Endothelial cell of umbilical vein (primary cell): ENCODE results near the gene DHRS11. TPM values are rescaled to one million over a fixed set of nuclear protein-coding genes. Genes with fewer than 3 reads are reported as not detected.

Experiments used
- BruUV-seq: library from RNA; stranded (reverse); fragments of 400-500 nt; replicated peaks from 2 replicates; lab custom pipeline; 2021; lab: Mats Ljungman, UMichigan
- CTCF ChIA-PET: fragments of 300-600, 350-600 bp; sonication (Branson Sonifier 250); formaldehyde crosslinking; loops from one replicate; lab custom pipeline; 2021; ENCODE audit warnings: antibody characterized with exemption, inconsistent platforms; lab: Charles Lee
- POLR2A ChIA-PET: fragments of 300-600, 350-600 bp; sonication (Branson Sonifier 250); formaldehyde crosslinking; loops from one replicate; lab custom pipeline; 2021; ENCODE audit warnings: antibody characterized with exemption, inconsistent platforms; lab: Charles Lee
- DNase-seq: peaks from one replicate; pipeline ENCODE4 v3.0.0-alpha.2; 2011; ENCODE audit warnings: low read depth, low spot score
- FAIRE-seq: peaks from 2 replicates; lab custom pipeline; 2011; peaks lifted over from hg19 to GRCh38; lab: Jason Lieb, UNC
- H2AFZ ChIP-seq: 2 replicates; pipeline ENCODE4 v1.6.0; 2012; ENCODE audit warnings: low read depth, low read length, control low read depth, inconsistent platforms
- H3K27ac ChIP-seq: 2 replicates; pipeline ENCODE4 v1.5.1; 2011; ENCODE audit warnings: low read depth, mild to moderate bottlenecking, control low read depth, low read length, moderate library complexity; ENCODE audit not compliant: insufficient read depth
- H3K27me3 ChIP-seq, 2 experiments: 2 replicates each; pipeline versions ENCODE4 v1.6.0 to v1.6.1; 2011; ENCODE audit warnings: low read length in 2 of 2, mixed read lengths in 1 of 2; ENCODE audit not compliant: control insufficient read depth in 2 of 2, insufficient read depth in 2 of 2
- H3K36me3 ChIP-seq, 2 experiments: 2 replicates in 1 of 2; 3 replicates in 1 of 2; pipeline ENCODE4 v1.5.1; 2011; ENCODE audit warnings: low read length in 2 of 2, mild to moderate bottlenecking in 1 of 2, moderate library complexity in 1 of 2; ENCODE audit not compliant: control insufficient read depth in 2 of 2, insufficient read depth in 2 of 2; ENCODE audit errors: extremely low read depth in 1 of 2
- H3K4me1 ChIP-seq: 3 replicates; pipeline ENCODE4 v1.5.1; 2011; ENCODE audit warnings: mild to moderate bottlenecking, low read length; ENCODE audit not compliant: control insufficient read depth, insufficient read depth; ENCODE audit errors: extremely low read depth
- H3K4me2 ChIP-seq: 2 replicates; pipeline ENCODE4 v1.6.1; 2011; ENCODE audit warnings: low read length, control low read depth, mixed read lengths; ENCODE audit not compliant: insufficient read depth
- H3K4me3 ChIP-seq, 3 experiments: fragments of 200-600 bp in 1 of 3; sonication (generic), shearing (Covaris generic) in 1 of 3; replicated peaks in 1 of 3; 2 replicates each; pipeline ENCODE4 v1.5.1; 2011 to 2016; ENCODE audit warnings: control low read depth in 3 of 3, low read length in 3 of 3, mild to moderate bottlenecking in 2 of 3, inconsistent platforms in 1 of 3, low read depth in 1 of 3, moderate library complexity in 1 of 3; ENCODE audit not compliant: insufficient read depth in 1 of 3
- H3K79me2 ChIP-seq: 2 replicates; pipeline ENCODE4 v1.6.0; 2012; ENCODE audit warnings: low read length, inconsistent platforms; ENCODE audit not compliant: control insufficient read depth, insufficient read depth
- H3K9ac ChIP-seq: replicated peaks from 2 replicates; pipeline ENCODE3; 2011; ENCODE audit warnings: low read length, control low read depth; ENCODE audit not compliant: insufficient read depth; ENCODE audit errors: extremely low read depth
- H3K9me1 ChIP-seq: replicated peaks from 3 replicates; pipeline ENCODE4 v1.6.0; 2011; ENCODE audit warnings: mild to moderate bottlenecking, low read length; ENCODE audit not compliant: control insufficient read depth, insufficient read depth; ENCODE audit errors: extremely low read depth
- H3K9me3 ChIP-seq: replicated peaks from 2 replicates; pipeline ENCODE4 v1.5.1; 2012; ENCODE audit warnings: low read length, inconsistent platforms; ENCODE audit not compliant: control insufficient read depth, insufficient read depth
- H4K20me1 ChIP-seq: replicated peaks from 2 replicates; pipeline ENCODE3; 2011; ENCODE audit warnings: mild to moderate bottlenecking, low read length; ENCODE audit not compliant: control insufficient read depth, insufficient read depth; ENCODE audit errors: extremely low read depth
- CTCF ChIP-seq, 2 donors: IDR thresholded peaks; 1 replicate in 1 of 2; 2 replicates in 1 of 2; pipeline ENCODE4 v1.5.1; 2011; ENCODE audit warnings: low read length in 2 of 2, mild to moderate bottlenecking in 2 of 2, moderate library complexity in 2 of 2, control low read depth in 1 of 2, inconsistent platforms in 1 of 2, low read depth in 1 of 2; ENCODE audit not compliant: insufficient read depth in 1 of 2; ENCODE audit errors: extremely low read depth in 1 of 2
- EZH2 ChIP-seq: IDR thresholded peaks from 2 replicates; pipeline ENCODE4 v1.6.1; 2012; ENCODE audit warnings: borderline replicate concordance, low read depth, mild to moderate bottlenecking, moderate library complexity, low read length, inconsistent platforms; ENCODE audit not compliant: severe bottlenecking
- FOS ChIP-seq: IDR thresholded peaks from 2 replicates; pipeline ENCODE4 v1.6.1; 2011; ENCODE audit warnings: mild to moderate bottlenecking, low read length, moderate library complexity, borderline replicate concordance; ENCODE audit not compliant: insufficient read depth
- GATA2 ChIP-seq: IDR thresholded peaks from 2 replicates; pipeline ENCODE4 v1.7.0; 2011; ENCODE audit warnings: low read depth, mild to moderate bottlenecking, moderate library complexity, mixed read lengths, low read length; ENCODE audit not compliant: insufficient read length, insufficient read depth
- JUN ChIP-seq: IDR thresholded peaks from 2 replicates; pipeline ENCODE4 v1.6.1; 2011; ENCODE audit warnings: borderline replicate concordance, low read depth; ENCODE audit not compliant: insufficient read length, insufficient read depth
- MAX ChIP-seq: IDR thresholded peaks from 2 replicates; pipeline ENCODE4 v1.6.1; 2011; ENCODE audit not compliant: insufficient read depth, insufficient read length
- MYC ChIP-seq: IDR thresholded peaks from one replicate; pipeline ENCODE4 v1.6.1; 2011; ENCODE audit warnings: mild to moderate bottlenecking, low read depth, low read length
- POLR2A ChIP-seq: IDR thresholded peaks from 2 replicates; pipeline ENCODE4 v1.6.1; 2012; ENCODE audit warnings: low read depth, mild to moderate bottlenecking, control low read depth, low read length
- POLR2AphosphoS5 ChIP-seq: IDR thresholded peaks from 2 replicates; pipeline ENCODE4 v1.6.1; 2012; ENCODE audit warnings: low read depth, mild to moderate bottlenecking, control low read depth, low read length, moderate library complexity; ENCODE audit not compliant: insufficient read depth
- dilution Hi-C: fragments of 300-500 bp; cut with MboI; formaldehyde crosslinking; loops from one replicate; pipeline ENCODE4 v1.15.0; 2019; ENCODE audit warnings: low sequenced_read_pairs; ENCODE audit not compliant: extremely low pct_ligation_motif_present
- intact Hi-C: fragments of 100-400 bp; cut with micrococcal nuclease; formaldehyde crosslinking; loops from one replicate; pipeline ENCODE4 v1.10.0; 2022
- polyA plus RNA-seq, 4 experiments: library from polyadenylated mRNA; depleted of rRNA in 3 of 4; stranded (reverse) in 3 of 4; unstranded in 1 of 4; fragments of >200 nt; gene quantifications; 2 replicates each; pipeline versions ENCODE4 v1.2.1 to v1.2.3, GENCODE V29; 2011 to 2012; ENCODE audit warnings: missing spikeins in 1 of 4
- total RNA-seq: library from RNA; stranded (reverse); gene quantifications from 2 replicates; pipeline ENCODE4 v1.2.3, GENCODE V29; 2021

Gene DHRS11
- total and polyA plus RNA-seq, 2 donors (not counting 3 experiments of a cell fraction or from before 2014, with no cell fraction given): 9.8 to 15.7 TPM

- Histone ChIP-seq H3K79me2 (no peaks in the 10 kb centered on the region), H3K9me3 (no peaks in the 10 kb centered on the region), H3K27me3 (peaks cover 0 to 4% of the 10 kb centered on the region in 2 experiments), H3K4me3 (no peak overlapping the region), H2AFZ (no peak overlapping the region), H3K27ac (no peak overlapping the region), H3K9me1 (no peaks in the 10 kb centered on the region), H3K9ac (no peak overlapping the region), H3K4me2 (no peak overlapping the region), H4K20me1 (no peaks in the 10 kb centered on the region), H3K4me1 (no peaks in the 10 kb centered on the region), H3K36me3 (no peaks in the 10 kb centered on the region)
- DNase-seq: no peak
- no TSS peak for BruUV-seq
- TF ChIP-seq FOS (no peak), POLR2A (no peak)
- CTCF ChIA-PET: interaction anchor here (0.7 to 1.0 kb wide), 3 partner anchors 628 to 764 kb away, joined by 3 to 6 read pairs (median 5); no protein-coding TSS in a partner anchor
- POLR2A ChIA-PET: no interaction called here
- dilution Hi-C loops (no loop called here), intact Hi-C loops (loop anchor here (10.0 kb wide), 1 partner anchor 95 kb away; no protein-coding TSS in a partner anchor)
- no peak for FAIRE-seq
Observed at GRCh38 chr17:36609498-36609862, 17.8 kb downstream of the DHRS11 start.

GRCh38 chr17:36610474-36610873 is 18.8 kb downstream of the DHRS11 start:
- H3K4me3 ChIP-seq: no peak overlapping the region
- H3K27me3 ChIP-seq: peaks cover 0 to 4% of the 10 kb centered on the region in 2 experiments
- no peaks in the 10 kb centered on the region for H4K20me1 ChIP-seq
- BruUV-seq: no TSS peak
- no peak overlapping the region for H3K27ac ChIP-seq
- no peak overlapping the region for H3K9ac ChIP-seq
- no peaks in the 10 kb centered on the region for H3K4me1 ChIP-seq
- dilution Hi-C loops (no loop called here), intact Hi-C loops (no loop called here)
- ChIA-PET CTCF (interaction anchor here (2.1 to 2.3 kb wide), 2 partner anchors 9 to 437 kb away, joined by 5 to 7 read pairs; partner anchors contain the start of gene MRM1), POLR2A (no interaction called here)
- H3K9me3 ChIP-seq: no peaks in the 10 kb centered on the region
- TF ChIP-seq POLR2AphosphoS5 (no peak), MAX (no peak), JUN (no peak), MYC (no peak), CTCF (IDR thresholded peaks at IDR 0.05; ENCODE audit: extremely low read depth in 1 of 2, insufficient read depth in 1 of 2, low read depth in 1 of 2, low read length in 2 of 2) (no peak), POLR2A (no peak), GATA2 (no peak), FOS (no peak), EZH2 (no peak)
- H3K79me2 ChIP-seq: no peaks in the 10 kb centered on the region
- FAIRE-seq (no peak), DNase-seq (no peak)
- H3K36me3 ChIP-seq: no peaks in the 10 kb centered on the region
- no peak overlapping the region for H3K4me2 ChIP-seq
- H3K9me1 ChIP-seq: no peaks in the 10 kb centered on the region
- H2AFZ ChIP-seq: no peak overlapping the region
